Astrocyte (in vitro differentiated cells and primary cell): ENCODE data around the gene CDC14B.

Source experiments
- CTCF ChIP-seq: IDR thresholded peaks from 2 replicates; pipeline ENCODE4 v1.5.1; 2011; ENCODE audit warnings: low read depth, mild to moderate bottlenecking, inconsistent platforms, low read length, moderate library complexity; ENCODE audit not compliant: insufficient read depth
- EZH2 ChIP-seq: IDR thresholded peaks from 2 replicates; pipeline ENCODE4 v1.6.1; 2012; ENCODE audit warnings: mild to moderate bottlenecking, low read length, inconsistent platforms; ENCODE audit not compliant: insufficient read depth

GRCh38 chr9:96512240-96512639, 107.4 kb downstream of the CDC14B start:
- TF ChIP-seq CTCF: no peak
- TF ChIP-seq EZH2: no peak
